Measurements from ENCODE around the gene THAP8. TPM values are rescaled to one million over a fixed set of nuclear protein-coding genes. Genes with fewer than 3 reads are reported as not detected.

THAP8 gene
- total and polyA plus RNA-seq, 2 of the 13 experiments (the other 11 are each of a cell fraction or from before 2014, with no cell fraction given): 1.7 to 3.7 TPM

- peak; percentile 50; the same call in 1 of the 2 replicates for TF ChIP-seq HIVEP1 (CRISPR knock-in tag; IDR thresholded peaks at IDR 0.05)
- TF ChIP-seq ZNF644 (CRISPR knock-in tag; IDR thresholded peaks at IDR 0.05; ENCODE audit: low read depth): no peak
- TF ChIP-seq CENPBD1 (CRISPR knock-in tag; IDR thresholded peaks at IDR 0.05; ENCODE audit: borderline replicate concordance, low read depth): no peak
- TF ChIP-seq ELF3 (CRISPR knock-in tag; IDR thresholded peaks at IDR 0.05): no peak
- peak; percentile 58; the same call in 1 of the 2 replicates for TF ChIP-seq NFKB2 (CRISPR knock-in tag; IDR thresholded peaks at IDR 0.05; ENCODE audit: borderline replicate concordance)
- TF ChIP-seq GATA4 (IDR thresholded peaks at IDR 0.05; ENCODE audit: borderline replicate concordance, low read depth): peak; percentile 54; the same call in 1 of the 2 replicates
- no peak for TF ChIP-seq CHD4 (IDR thresholded peaks at IDR 0.05; ENCODE audit: borderline replicate concordance, low read length)
- TF ChIP-seq ATF6 (CRISPR knock-in tag; conservative IDR thresholded peaks at IDR 0.05): no peak
- TF ChIP-seq ZNF800 (CRISPR knock-in tag; IDR thresholded peaks at IDR 0.05): 0 out of 2 replicates have a peak, but pooled peaks have one; percentile 41
- TF ChIP-seq PRPF4 (IDR thresholded peaks at IDR 0.05; ENCODE audit: low read depth, low read length, poor library complexity, severe bottlenecking): no peak
- no peak for TF ChIP-seq ZNF18 (CRISPR knock-in tag; IDR thresholded peaks at IDR 0.05; ENCODE audit: insufficient replicate concordance)
- no peak for TF ChIP-seq ZNF781 (CRISPR knock-in tag; IDR thresholded peaks at IDR 0.05; ENCODE audit: borderline replicate concordance, not compliant biosample characterization)
- no peak for TF ChIP-seq FOXK2 (IDR thresholded peaks at IDR 0.05)
- TF ChIP-seq PITX1 (CRISPR knock-in tag; IDR thresholded peaks at IDR 0.05): peak; percentile 29; the same call in 1 of the 2 replicates
- no peak for TF ChIP-seq KDM6A (CRISPR knock-in tag; IDR thresholded peaks at IDR 0.05; ENCODE audit: low read depth)
- no peak for TF ChIP-seq CENPT (CRISPR knock-in tag; IDR thresholded peaks at IDR 0.05; ENCODE audit: low read depth)
- no peak for TF ChIP-seq CREB3 (CRISPR knock-in tag; IDR thresholded peaks at IDR 0.05)
- no peak for TF ChIP-seq NCOA1 (CRISPR knock-in tag; IDR thresholded peaks at IDR 0.05)
- TF ChIP-seq ZNF383 (CRISPR knock-in tag; IDR thresholded peaks at IDR 0.05; ENCODE audit: borderline replicate concordance): no peak
- TF ChIP-seq THAP7 (CRISPR knock-in tag; IDR thresholded peaks at IDR 0.05): no peak
- no peak for TF ChIP-seq ZNF484 (CRISPR knock-in tag; IDR thresholded peaks at IDR 0.05; ENCODE audit: borderline replicate concordance, low read depth)
- TF ChIP-seq MAFK (conservative IDR thresholded peaks at IDR 0.05 in 1 of 2, IDR thresholded peaks at IDR 0.05 in 1 of 2; ENCODE audit: low read length in 2 of 2): no peak
These were observed 45.6 kb downstream of the THAP8 start, which contains the start of gene SYNE4 (continued) for GRCh38 chr19:36008336-36008978.
